ENCODE measurements around the gene ITGB1BP1.

ITGB1BP1 gene

GRCh38 chr2:9356261-9356660, 67.1 kb downstream of the ITGB1BP1 start:
- Histone ChIP-seq H3K9me3 (ENCODE audit: control insufficient read depth, low read length) (no peaks in the 10 kb centered on the region), H3K18ac (ENCODE audit: low read depth in 1 of 2, low read length in 2 of 2) (no peak overlapping the region), H2AFZ (ENCODE audit: low read depth, low read length) (no peak overlapping the region), H3K27ac (ENCODE audit: low read length, poor library complexity, severe bottlenecking) (peak overlapping the region; percentile 66), H3K27me3 (ENCODE audit: control insufficient read depth in 1 of 2, insufficient read depth in 1 of 2, low read length in 2 of 2) (no peaks in the 10 kb centered on the region), H3K23ac (ENCODE audit: low read length in 2 of 2) (no peak overlapping the region), H3K4me1 (ENCODE audit: control insufficient read depth, insufficient read depth, low read depth, low read length) (peaks cover 4% of the 10 kb centered on the region), H3K9ac (ENCODE audit: low read length) (no peak overlapping the region), H4K91ac (ENCODE audit: low read length) (no peak overlapping the region), H3K79me1 (replicated peaks; ENCODE audit: low read length, poor library complexity, severe bottlenecking) (peaks cover 12% of the 10 kb centered on the region), H3K4me2 (ENCODE audit: low read length, poor library complexity, severe bottlenecking) (peak overlapping the region; percentile 86), H2BK12ac (ENCODE audit: low read length in 2 of 2) (no peak overlapping the region), H3K14ac (ENCODE audit: low read length in 2 of 2) (no peak overlapping the region), H4K8ac (ENCODE audit: low read length) (no peak overlapping the region), H3K4ac (ENCODE audit: low read depth in 1 of 2, low read length in 2 of 2) (no peak overlapping the region), H2BK5ac (ENCODE audit: low read depth, low read length, poor library complexity, severe bottlenecking) (no peak overlapping the region), H3K4me3 (ENCODE audit: insufficient read depth in 1 of 2, low read depth in 1 of 2, low read length in 2 of 2) (no peak overlapping the region), H2AK5ac (ENCODE audit: low read length, severe bottlenecking) (no peak overlapping the region), H3K36me3 (ENCODE audit: control insufficient read depth in 1 of 2, insufficient read depth in 2 of 2, low read depth in 1 of 2, low read length in 2 of 2) (peaks cover 36 to 92% of the 10 kb centered on the region in 2 experiments), H2BK120ac (ENCODE audit: low read depth, low read length) (no peak overlapping the region), H2BK15ac (ENCODE audit: low read depth, poor library complexity, severe bottlenecking) (no peak overlapping the region)
- no peak for DNase-seq
- WGBS = 78% methylated on average over 11 of the region's 11 CpGs

DNA sequence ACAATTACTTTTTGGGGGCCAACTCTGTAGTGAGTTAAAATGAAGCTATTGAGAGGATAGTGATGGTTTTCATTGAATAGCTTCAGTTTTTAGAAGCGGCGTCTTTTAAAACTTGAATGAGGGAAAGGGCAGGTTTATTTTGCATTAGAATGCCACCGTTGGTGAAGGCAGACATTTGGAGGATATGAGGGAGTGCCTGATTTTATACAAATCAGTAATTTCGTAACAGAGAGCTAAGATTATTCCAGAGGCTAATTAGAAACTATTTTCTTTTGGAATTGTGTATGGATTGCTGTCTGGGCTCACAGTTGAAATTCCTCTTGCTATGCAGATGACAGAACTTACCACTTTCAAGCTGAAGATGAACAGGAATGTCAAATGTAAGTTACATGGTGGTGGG, 67.6 kb downstream of the ITGB1BP1 start:
- H3K79me1 ChIP-seq (replicated peaks; ENCODE audit: low read length, poor library complexity, severe bottlenecking) = peaks cover 12% of the 10 kb centered on the region
- no peak for DNase-seq
- H4K91ac ChIP-seq (ENCODE audit: low read length) = no peak overlapping the region
- no peak overlapping the region for H3K23ac ChIP-seq (ENCODE audit: low read length in 2 of 2)
- H2AFZ ChIP-seq (ENCODE audit: low read depth, low read length) = no peak overlapping the region
- no peak overlapping the region for H2BK120ac ChIP-seq (ENCODE audit: low read depth, low read length)
- peaks cover 4% of the 10 kb centered on the region for H3K4me1 ChIP-seq (ENCODE audit: control insufficient read depth, insufficient read depth, low read depth, low read length)
- H2BK15ac ChIP-seq (ENCODE audit: low read depth, poor library complexity, severe bottlenecking) = no peak overlapping the region
- no peak overlapping the region for H3K14ac ChIP-seq (ENCODE audit: low read length in 2 of 2)
- H3K4me3 ChIP-seq (ENCODE audit: insufficient read depth in 1 of 2, low read depth in 1 of 2, low read length in 2 of 2) = no peak overlapping the region
- no peaks in the 10 kb centered on the region for H3K27me3 ChIP-seq (ENCODE audit: control insufficient read depth in 1 of 2, insufficient read depth in 1 of 2, low read length in 2 of 2)
- H3K9ac ChIP-seq (ENCODE audit: low read length) = no peak overlapping the region
- 86% methylated on average over 4 of the region's 4 CpGs for WGBS
- no peak overlapping the region for H3K18ac ChIP-seq (ENCODE audit: low read depth in 1 of 2, low read length in 2 of 2)
- H2AK5ac ChIP-seq (ENCODE audit: low read length, severe bottlenecking) = no peak overlapping the region
- H4K8ac ChIP-seq (ENCODE audit: low read length) = no peak overlapping the region
- H3K27ac ChIP-seq (ENCODE audit: low read length, poor library complexity, severe bottlenecking) = peak overlapping the region; percentile 66
- no peak overlapping the region for H3K4me2 ChIP-seq (ENCODE audit: low read length, poor library complexity, severe bottlenecking)
- no peak overlapping the region for H2BK12ac ChIP-seq (ENCODE audit: low read length in 2 of 2)
- H2BK5ac ChIP-seq (ENCODE audit: low read depth, low read length, poor library complexity, severe bottlenecking) = no peak overlapping the region
- H3K9me3 ChIP-seq (ENCODE audit: control insufficient read depth, low read length) = no peaks in the 10 kb centered on the region
- peaks cover 36 to 97% of the 10 kb centered on the region in 2 experiments for H3K36me3 ChIP-seq (ENCODE audit: control insufficient read depth in 1 of 2, insufficient read depth in 2 of 2, low read depth in 1 of 2, low read length in 2 of 2)
- no peak overlapping the region for H3K4ac ChIP-seq (ENCODE audit: low read depth in 1 of 2, low read length in 2 of 2)

DNA sequence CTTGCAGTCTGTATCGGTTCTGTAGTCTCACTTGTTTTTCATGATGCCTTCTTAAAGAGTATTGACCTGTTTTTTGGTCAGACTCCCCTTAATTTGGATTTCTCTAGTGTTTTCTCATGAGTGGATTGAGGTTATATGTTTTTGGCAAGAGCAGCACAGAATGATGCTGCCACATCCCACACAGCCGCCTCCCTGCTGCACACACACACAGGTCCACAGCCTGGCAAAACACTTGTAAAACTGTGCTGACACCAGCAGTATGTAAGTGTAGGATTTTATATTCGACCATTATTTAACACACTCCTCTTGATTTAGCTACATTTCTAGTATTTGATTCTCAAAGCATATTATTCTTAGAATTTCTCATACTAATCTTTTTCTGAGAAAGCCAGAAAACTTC, 68.1 kb downstream of the ITGB1BP1 start:
- H3K27ac ChIP-seq (ENCODE audit: low read length, poor library complexity, severe bottlenecking) = no peak overlapping the region
- no peak overlapping the region for H3K18ac ChIP-seq (ENCODE audit: low read depth in 1 of 2, low read length in 2 of 2)
- H2BK15ac ChIP-seq (ENCODE audit: low read depth, poor library complexity, severe bottlenecking) = no peak overlapping the region
- no peak overlapping the region for H4K8ac ChIP-seq (ENCODE audit: low read length)
- H3K4me1 ChIP-seq (ENCODE audit: control insufficient read depth, insufficient read depth, low read depth, low read length) = peaks cover 4% of the 10 kb centered on the region
- H2BK120ac ChIP-seq (ENCODE audit: low read depth, low read length) = no peak overlapping the region
- peaks cover 12% of the 10 kb centered on the region for H3K79me1 ChIP-seq (replicated peaks; ENCODE audit: low read length, poor library complexity, severe bottlenecking)
- H3K14ac ChIP-seq (ENCODE audit: low read length in 2 of 2) = no peak overlapping the region
- no peak overlapping the region for H2BK5ac ChIP-seq (ENCODE audit: low read depth, low read length, poor library complexity, severe bottlenecking)
- no peak overlapping the region for H2AK5ac ChIP-seq (ENCODE audit: low read length, severe bottlenecking)
- H2AFZ ChIP-seq (ENCODE audit: low read depth, low read length) = no peak overlapping the region
- peaks cover 36 to 99% of the 10 kb centered on the region in 2 experiments for H3K36me3 ChIP-seq (ENCODE audit: control insufficient read depth in 1 of 2, insufficient read depth in 2 of 2, low read depth in 1 of 2, low read length in 2 of 2)
- no peak overlapping the region for H3K9ac ChIP-seq (ENCODE audit: low read length)
- no peak overlapping the region for H3K4ac ChIP-seq (ENCODE audit: low read depth in 1 of 2, low read length in 2 of 2)
- WGBS = 100% methylated on average over 2 of the region's 3 CpGs
- no peak overlapping the region for H3K4me2 ChIP-seq (ENCODE audit: low read length, poor library complexity, severe bottlenecking)
- H3K27me3 ChIP-seq (ENCODE audit: control insufficient read depth in 1 of 2, insufficient read depth in 1 of 2, low read length in 2 of 2) = no peaks in the 10 kb centered on the region
- no peak for DNase-seq
- no peak overlapping the region for H3K23ac ChIP-seq (ENCODE audit: low read length in 2 of 2)
- H2BK12ac ChIP-seq (ENCODE audit: low read length in 2 of 2) = no peak overlapping the region
- no peaks in the 10 kb centered on the region for H3K9me3 ChIP-seq (ENCODE audit: control insufficient read depth, low read length)
- H4K91ac ChIP-seq (ENCODE audit: low read length) = no peak overlapping the region
- no peak overlapping the region for H3K4me3 ChIP-seq (ENCODE audit: insufficient read depth in 1 of 2, low read depth in 1 of 2, low read length in 2 of 2)

- Histone ChIP-seq H2AK5ac (ENCODE audit: low read length, severe bottlenecking) (no peak overlapping the region), H2AFZ (ENCODE audit: low read depth, low read length) (no peak overlapping the region), H2BK15ac (ENCODE audit: low read depth, poor library complexity, severe bottlenecking) (no peak overlapping the region), H2BK5ac (ENCODE audit: low read depth, low read length, poor library complexity, severe bottlenecking) (no peak overlapping the region), H3K79me1 (replicated peaks; ENCODE audit: low read length, poor library complexity, severe bottlenecking) (peaks cover 11% of the 10 kb centered on the region), H2BK120ac (ENCODE audit: low read depth, low read length) (no peak overlapping the region), H4K91ac (ENCODE audit: low read length) (no peak overlapping the region), H3K4ac (ENCODE audit: low read depth in 1 of 2, low read length in 2 of 2) (no peak overlapping the region), H3K9me3 (ENCODE audit: control insufficient read depth, low read length) (no peaks in the 10 kb centered on the region), H3K36me3 (ENCODE audit: control insufficient read depth in 1 of 2, insufficient read depth in 2 of 2, low read depth in 1 of 2, low read length in 2 of 2) (peaks cover 35 to 99% of the 10 kb centered on the region in 2 experiments), H3K4me3 (ENCODE audit: insufficient read depth in 1 of 2, low read depth in 1 of 2, low read length in 2 of 2) (no peak overlapping the region), H3K18ac (ENCODE audit: low read depth in 1 of 2, low read length in 2 of 2) (no peak overlapping the region), H3K27ac (ENCODE audit: low read length, poor library complexity, severe bottlenecking) (no peak overlapping the region), H3K14ac (ENCODE audit: low read length in 2 of 2) (no peak overlapping the region), H2BK12ac (ENCODE audit: low read length in 2 of 2) (no peak overlapping the region), H3K4me1 (ENCODE audit: control insufficient read depth, insufficient read depth, low read depth, low read length) (peaks cover 4% of the 10 kb centered on the region), H3K9ac (ENCODE audit: low read length) (no peak overlapping the region), H4K8ac (ENCODE audit: low read length) (no peak overlapping the region), H3K4me2 (ENCODE audit: low read length, poor library complexity, severe bottlenecking) (no peak overlapping the region), H3K27me3 (ENCODE audit: control insufficient read depth in 1 of 2, insufficient read depth in 1 of 2, low read length in 2 of 2) (no peaks in the 10 kb centered on the region), H3K23ac (ENCODE audit: low read length in 2 of 2) (no peak overlapping the region)
- no peak for DNase-seq
- 96% methylated on average over 11 of the region's 12 CpGs for WGBS
Observed at GRCh38 chr2:9354318-9354717, 69.0 kb downstream of the ITGB1BP1 start.

Data from mesenchymal stem cell (in vitro differentiated cells and primary cell).